HG03066 (cell line): ENCODE results near the gene ALKBH1.
"Not testable (repeated sequence)": the region's sequence is repeated elsewhere in the genome, so short reads cannot be mapped to it uniquely, and the experiment has no call there.

Source experiments
- ATAC-seq: cut with Tn5 transposase; IDR thresholded peaks from one replicate; pipeline ENCODE4 v1.9.1; 2021; ENCODE audit warnings: low read depth; ENCODE audit not compliant: unreplicated experiment

The ALKBH1 gene

DNA sequence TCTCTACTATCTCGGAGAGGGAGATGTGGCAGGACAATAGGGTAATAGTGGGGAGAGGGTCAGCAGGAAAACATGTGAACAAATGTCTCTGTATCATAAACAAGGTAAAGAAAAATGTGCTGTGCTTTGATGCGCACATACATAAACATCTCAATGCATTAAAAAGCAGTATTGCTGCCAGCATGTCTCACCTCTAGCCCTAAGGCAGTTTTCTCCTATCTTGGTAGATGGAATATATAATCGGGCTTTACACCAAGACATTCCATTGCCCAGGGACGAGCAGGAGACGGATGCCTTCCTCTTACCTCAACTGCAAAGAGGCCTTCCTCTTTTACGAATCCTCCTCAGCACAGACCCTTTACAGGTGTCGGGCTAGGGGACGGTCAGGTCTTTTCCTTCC is 72.4 kb downstream of the ALKBH1 start:
- ATAC-seq = not testable (repeated sequence)

DNA sequence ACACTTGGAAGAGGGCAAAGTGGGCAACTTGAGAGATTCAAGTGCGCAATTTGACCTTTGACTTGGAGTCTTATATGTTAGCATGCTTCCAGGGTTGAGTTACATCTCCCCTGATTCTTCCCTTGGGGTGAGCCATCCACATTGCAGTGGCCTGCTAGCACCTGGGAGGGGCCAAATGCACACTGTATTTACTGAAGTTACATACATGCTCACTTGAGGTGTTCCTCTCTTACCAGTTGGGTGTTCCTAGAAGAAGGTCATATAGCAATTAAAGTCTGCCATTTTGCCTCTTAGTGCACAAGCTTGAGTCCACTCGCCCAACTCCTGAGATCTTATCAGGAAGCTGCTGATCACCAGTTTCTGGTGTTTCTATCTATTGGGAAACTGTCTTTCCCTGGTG is 77.7 kb downstream of the ALKBH1 start:
- ATAC-seq = no peak

DNA sequence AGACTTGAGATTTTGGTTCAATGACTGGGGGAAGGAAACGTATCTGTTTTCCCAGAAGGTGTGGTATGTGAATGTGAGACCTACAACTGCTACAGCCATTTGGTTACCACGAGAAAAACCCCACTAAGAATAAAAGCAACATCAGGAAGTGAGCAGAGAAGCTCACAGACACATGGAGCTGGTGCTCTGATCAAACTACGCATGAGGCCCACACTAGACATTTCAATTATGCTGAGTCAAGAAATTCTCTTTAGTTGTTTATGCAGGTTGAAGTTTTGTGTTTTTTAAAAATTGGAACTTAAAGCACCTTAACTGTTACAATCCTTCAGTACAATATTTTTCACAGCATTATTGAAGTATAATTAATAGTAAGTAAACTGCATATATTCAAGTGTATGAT is 82.5 kb downstream of the ALKBH1 start:
- no peak for ATAC-seq

DNA sequence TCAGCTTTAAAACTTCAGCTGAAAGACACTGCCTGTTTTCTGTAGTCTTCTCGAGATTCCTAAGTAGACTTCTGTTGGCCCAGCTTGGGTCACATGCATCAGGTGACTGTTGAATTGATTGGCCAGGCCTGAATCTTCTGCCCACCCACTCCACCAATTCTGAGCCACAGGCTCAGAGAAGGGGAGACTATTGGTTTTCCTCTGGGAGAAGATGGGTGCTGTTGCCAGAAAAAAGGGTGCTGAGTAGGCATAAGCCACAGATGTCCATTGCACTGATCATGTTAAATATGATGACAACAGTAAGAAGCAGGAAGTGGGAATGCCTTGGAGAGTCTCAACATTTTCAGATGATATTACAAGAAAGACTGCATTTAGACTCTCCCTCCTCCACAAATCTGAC is 84.6 kb downstream of the ALKBH1 start:
- no peak for ATAC-seq
